Head of caudate nucleus (tissue), 42 donors: Measurements from ENCODE around the gene CACNA1A.
"Not testable (repeated sequence)": the region's sequence is repeated elsewhere in the genome, so short reads cannot be mapped to it uniquely, and the experiment has no call there.

Source experiments
- DNase-seq, 42 donors: peaks; one replicate each; pipeline versions ENCODE4 v3.0.0 to v3.0.0-alpha.2; 2020 to 2021; ENCODE audit warnings: mixed read lengths in 7 of 42
- intact Hi-C: fragments of 100-400 bp; cut with DNase I; formaldehyde crosslinking; loops from one replicate; pipeline ENCODE4 v1.15.0; 2022

Gene CACNA1A

DNA sequence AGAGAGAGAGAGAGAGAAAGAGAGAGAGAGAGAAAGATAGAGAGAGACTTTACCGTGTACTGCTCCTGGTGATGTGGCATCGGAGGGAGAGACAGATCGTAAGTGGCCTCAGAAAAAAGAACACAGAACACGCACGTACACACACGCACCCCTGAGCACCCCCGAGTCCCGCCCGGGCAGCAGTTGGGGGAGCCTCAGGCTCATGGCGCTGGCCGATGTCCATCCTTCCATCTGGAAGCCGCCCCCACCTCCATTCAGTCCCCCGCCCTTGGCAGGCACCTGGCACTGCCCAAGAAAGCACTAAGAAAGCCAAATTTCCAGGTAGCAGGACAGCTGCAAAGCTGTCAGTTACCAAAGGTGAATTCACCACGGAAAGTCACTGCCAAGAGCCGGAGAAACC, 239.1 kb downstream of the CACNA1A start:
- DNase-seq: no peak
- intact Hi-C loops: no loop called here

DNA sequence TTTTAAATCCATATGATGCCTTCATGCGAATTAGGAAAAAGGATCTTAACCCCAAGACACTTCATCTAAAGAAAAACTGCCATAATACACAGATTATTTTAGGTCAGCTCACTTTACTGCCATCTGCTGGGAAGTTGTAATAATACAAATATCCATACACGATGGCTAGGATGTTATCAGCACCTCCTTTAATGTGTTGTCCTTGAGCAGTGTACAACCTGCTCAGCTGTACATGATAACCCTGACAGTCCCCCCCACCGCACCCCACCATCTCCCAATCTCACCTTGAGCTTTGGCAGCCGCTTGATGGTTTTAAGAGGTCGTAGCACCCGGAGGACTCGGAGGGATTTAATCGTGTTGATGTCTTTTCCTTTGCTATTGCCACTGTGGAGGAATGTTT, 243.8 kb downstream of the CACNA1A start:
- intact Hi-C loops: loop anchor here (5.0 kb wide), 1 partner anchor 285 kb away; no protein-coding TSS in a partner anchor
- DNase-seq: no peak

DNA sequence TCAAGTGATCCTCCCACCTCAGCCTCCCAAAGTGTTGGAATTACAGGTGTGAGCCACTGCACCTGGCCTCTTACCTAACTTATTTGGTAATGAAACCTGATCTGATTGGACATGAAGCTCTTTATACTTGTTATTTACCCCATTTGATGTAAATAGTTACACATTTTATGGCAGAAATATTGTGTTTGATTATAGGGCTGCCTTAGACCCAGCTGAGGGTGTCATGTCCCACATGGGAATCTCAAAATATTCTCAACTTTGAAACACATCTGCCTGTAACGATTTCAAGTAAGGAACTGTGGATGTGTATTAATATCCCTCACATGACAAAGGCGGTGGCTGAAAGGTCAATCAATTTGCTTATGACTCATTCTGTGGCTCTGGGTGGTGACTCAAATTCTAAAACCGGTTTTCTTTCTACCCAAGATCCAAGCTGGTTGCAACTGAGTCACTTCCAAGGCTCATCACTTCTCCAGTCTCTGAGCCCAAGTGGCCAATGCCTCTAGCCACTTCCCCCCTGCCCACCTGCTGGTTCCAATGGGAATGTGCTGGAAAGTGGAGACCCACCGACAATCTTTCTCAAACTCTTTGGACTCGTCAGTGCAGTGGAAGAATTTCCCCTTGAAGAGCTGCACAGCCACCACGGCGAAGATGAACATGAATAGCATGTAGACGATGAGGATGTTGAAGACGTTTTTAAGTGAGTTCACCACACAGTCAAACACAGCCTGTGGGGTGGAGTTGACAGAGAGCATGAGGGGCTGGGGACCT, 245.2 kb downstream of the CACNA1A start:
- intact Hi-C loops: loop anchor here (5.0 kb wide), 1 partner anchor 284 kb away; no protein-coding TSS in a partner anchor
- DNase-seq: peak in 2 of 42 donors; percentile 17 to 43

DNA sequence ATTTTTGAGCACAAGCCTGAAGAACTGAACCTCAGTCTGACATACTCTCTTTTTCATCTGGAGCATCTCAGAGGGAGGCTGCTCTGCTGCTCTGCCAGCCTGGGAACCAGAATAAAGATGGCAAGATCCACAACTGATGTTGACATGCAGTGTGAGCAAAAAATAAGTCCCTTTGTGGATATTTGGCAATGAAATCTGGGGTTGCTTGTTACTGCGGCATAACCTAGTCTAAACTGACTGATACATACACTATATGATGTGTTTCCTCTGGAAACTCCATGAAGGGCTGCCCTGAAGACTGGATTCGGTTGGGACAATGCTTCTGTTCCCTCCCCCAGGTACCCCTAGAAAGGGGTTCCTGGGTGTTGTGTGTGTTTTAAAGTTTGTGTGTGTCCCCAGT, 249.4 kb downstream of the CACNA1A start:
- intact Hi-C loops: no loop called here
- no peak for DNase-seq

DNA sequence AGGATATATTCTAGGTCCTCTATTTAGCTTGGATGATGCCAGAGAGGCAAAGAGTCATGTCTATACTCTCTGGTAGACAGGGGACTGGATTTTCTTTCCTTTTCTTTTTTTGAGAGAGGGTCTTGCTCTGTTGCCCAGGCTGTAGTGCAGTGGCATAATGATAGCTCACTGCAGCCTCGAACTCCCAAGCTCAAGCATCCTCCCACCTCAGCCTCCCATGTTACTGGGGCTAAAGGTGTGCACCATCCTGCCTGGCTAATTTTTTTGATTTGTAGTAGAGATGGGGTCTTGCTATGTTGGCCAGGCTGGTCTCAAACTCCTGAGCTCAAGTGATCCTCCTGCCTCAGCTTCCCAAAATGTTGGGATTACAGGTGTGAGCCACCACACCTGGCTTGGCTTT, 249.9 kb downstream of the CACNA1A start:
- DNase-seq, intact Hi-C loops: not testable (repeated sequence)

DNA sequence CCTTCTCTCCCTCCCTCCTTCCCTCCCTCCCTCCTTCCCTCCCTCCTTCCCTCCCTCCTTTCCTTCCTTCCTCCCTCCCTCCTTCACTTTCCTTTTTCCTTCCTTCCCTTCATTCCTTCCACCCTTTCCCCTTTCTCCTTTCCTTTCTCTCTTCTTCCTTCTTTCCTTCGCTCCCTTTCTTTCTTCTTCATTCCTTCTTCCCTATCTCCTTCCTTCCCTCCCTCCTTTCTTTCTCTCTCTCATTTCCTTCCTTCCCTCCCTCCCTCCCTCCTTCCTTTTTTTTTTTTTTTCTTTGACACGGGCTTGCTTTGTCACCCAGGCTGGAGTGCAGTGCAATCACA, 250.6 kb downstream of the CACNA1A start:
- DNase-seq: no peak
- intact Hi-C loops: no loop called here

DNA sequence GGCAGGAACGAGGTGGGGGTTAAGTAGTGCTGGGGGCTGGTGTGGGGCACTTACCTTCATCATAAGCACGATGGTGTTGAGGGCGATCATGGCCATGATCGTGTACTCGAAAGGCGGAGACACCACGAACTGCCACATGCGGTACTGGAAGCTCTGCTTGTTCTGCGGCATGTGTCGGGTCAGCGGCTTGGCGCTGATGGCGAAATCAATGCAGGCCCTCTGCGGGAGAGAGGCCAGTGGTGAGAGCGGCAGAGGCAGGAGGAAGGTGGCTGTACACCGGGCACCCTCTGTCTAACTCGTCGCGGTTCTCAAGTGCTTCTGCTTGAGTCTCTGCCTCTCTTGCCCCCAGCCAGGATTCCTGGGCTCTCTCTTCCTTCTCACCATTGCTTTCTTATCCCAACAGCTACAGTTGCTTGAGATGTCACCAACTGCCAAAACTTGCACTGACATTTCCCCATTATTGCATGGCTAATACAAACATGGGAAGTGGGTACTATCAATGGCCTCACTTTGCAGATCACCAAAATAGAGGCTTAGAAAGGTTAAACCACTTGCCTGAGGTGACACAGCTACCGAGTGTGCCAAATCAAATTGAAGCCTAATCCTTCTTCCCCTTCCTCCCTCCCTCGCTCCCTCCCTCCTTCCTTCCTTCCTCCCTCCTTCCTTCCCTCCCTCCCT, 251.1 kb downstream of the CACNA1A start:
- no peak for DNase-seq
- intact Hi-C loops: no loop called here

DNA sequence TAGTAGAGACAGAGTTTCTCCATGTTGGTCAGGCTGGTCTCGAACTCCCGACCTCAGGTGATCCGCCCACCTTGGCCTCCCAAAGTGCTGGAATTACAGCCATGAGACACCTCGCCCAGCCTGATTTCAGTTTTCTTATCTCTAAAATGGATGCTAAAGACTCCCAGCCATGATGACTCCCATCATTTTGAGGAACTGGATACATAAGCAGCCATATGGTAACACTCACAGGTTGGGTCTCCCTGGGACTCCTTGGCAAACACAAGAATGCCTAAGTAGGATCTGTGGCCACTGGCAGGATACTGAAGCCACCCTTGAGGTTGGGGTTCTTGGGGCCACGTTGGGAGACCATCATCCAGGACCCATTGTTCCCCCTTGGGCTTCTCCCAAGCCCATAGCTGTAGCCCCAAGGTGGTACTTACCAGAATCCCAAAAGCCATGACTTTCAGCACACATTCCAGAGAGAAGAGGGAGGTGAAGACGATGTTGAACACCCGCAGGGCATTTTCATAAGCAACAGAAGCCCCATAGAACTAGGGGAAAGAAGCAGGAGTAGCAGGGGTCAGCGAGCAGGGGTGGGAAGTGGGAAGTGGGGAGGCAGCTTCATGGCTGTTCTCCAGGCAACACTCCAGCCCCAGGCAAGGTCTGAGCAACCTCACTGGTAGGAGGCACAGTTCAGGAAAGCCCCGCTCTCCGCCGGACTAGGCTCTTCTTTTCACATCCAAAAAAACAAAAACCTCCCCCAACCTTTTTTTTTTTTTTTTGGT, 253.5 kb downstream of the CACNA1A start:
- intact Hi-C loops: no loop called here

DNA sequence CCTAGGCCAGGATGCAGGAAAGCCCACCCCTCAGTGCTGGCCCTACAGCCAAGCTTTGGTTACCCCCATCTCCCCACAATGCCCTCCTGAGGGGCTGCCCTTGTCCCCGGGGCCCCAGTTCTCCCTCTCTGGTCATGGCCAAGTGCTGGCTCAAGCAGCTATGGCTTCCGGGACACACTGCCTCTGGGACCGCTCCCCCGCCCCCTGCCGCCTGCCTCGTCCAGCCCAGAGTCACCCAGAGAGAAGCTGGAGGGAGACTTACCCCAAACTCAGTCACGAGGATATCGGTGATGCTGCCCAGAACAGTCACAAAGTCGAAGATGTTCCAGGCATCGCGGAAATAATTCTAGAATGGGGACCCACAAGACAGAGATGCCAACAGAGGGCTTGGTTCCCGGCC, 261.4 kb downstream of the CACNA1A start:
- intact Hi-C loops: no loop called here
- no peak for DNase-seq

More for the DNA sequence above, 253.5 kb downstream of the CACNA1A start:
- no peak for DNase-seq

DNA sequence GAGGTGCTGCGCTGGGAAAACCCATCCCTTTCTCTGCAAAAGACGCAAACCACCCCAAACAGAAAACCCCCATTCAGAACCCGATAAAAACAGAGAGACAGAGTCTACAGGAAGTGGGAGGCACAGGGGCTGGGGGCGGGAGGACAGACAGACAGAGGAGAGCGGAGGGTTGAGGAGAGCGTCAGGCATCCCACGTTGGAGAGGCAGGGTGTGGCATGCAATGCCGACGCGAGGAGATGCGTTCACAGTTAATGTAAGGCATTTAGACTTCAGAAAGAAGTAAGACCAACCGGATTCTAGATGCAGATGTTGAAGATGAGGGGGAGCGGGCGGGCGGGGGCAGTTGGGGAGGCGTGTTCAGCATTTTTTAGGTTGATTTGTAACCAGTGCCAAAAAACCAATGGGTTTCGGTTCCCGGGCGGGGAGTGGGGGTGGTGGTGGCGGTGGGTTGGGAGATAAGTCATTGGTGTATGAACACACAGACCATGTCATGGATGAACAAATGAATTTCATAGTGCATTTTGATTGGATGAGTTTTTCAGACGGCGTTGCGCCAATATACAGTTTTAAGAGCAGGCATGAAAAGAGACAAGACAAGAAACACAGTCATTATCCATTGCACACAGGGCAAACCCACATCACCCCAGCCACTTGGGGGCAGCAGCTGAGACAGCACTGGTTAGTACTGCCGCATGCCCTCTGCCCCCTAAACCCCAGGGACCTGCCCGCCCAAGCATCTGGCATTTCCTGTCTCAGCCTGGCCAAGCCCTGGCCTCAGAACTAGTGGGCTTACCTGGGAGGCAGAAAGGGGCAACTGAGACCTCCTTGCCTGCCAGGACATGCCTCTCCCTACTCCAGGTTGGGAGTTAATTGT, 264.8 kb downstream of the CACNA1A start:
- intact Hi-C loops: no loop called here
- DNase-seq: peak; percentile 6 to 84 (median 62)

DNA sequence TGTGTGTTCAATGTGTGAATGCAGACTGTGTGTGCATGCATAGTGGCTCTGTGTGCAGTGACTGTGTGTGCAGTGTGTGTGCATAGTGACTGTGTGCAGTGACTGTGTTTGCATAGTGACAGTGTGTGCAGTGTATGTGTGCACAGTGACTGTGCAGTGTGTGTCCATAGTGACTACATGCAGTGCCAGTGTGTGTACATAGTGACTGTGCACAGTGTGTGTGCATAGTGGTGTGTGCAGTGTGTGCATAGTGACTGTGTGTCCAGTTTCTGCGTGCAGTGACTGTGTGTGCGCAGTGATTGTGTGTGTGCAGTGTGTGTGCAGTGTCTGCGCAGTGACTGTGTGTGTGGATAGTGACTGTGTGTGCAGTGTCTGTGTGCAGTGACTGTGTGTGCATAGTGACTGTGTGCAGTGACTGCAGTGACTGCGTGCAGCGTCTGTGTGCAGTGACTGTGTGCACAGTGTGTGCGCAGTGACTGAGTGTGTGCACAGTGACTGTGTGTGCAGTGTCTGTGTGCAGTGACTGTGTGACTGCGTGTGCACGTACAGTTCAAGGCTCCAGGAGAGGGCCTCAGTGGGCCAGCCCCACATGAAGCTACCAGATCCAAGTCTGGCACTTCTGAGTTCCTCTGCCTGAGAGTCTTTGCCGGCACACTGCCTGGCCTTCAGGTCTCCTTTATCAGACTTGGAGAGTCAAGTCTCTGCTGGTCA, 265.8 kb downstream of the CACNA1A start:
- intact Hi-C loops: no loop called here

DNA sequence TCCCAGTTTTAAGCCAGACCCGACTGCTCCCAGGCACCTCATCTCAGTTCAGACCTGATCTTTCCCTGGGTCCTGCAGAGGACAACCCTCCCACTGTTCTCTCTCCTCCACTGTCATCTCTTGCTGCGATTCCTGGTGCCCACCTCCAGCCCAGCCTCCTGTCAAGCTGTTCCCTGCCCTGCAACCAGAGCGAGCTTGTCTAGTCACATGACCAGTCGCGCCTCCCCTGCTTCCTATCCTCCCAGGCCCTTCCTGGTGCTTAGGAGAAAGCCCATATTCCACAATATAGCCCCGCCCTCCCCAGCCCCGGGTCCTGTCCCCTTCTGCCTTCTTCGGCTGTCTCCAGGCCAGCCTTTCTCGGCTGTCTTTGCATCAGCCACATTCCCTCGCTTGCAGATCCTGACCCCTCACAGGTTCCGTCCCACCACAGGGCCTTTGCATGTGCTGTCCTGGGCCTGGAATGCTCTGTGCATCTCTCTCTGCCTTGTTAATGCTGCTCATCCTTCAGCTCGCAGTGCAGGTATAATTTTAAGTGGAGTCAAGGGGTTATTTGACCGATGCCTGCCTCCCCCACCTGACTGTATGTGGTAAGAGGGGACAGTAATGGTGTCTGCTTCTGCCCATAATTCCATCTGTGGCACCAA, 267.3 kb downstream of the CACNA1A start:
- no peak for DNase-seq
- intact Hi-C loops: no loop called here

More for the DNA sequence above, 265.8 kb downstream of the CACNA1A start:
- peak in 4 of 42 donors; percentile 9 to 38 (median 22) for DNase-seq

DNA sequence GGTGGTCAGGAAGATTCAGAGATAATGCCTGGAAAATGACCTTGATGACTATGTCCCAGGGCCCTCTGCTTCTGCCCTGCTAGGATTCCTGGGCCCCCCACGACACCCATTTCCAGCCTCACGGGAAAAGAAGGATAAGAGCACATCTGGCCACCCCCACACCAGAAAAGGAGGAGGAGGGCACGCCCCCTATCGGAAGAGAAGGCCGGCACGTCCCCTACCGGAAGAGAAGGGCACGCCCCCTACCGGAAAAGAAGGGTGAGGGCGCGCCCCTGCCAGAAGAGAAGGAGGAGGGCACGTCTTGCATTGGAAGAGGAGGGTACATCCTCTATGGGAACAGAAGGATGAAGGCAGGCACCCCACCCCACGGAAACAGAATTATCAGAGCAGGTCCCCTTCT, 271.8 kb downstream of the CACNA1A start:
- intact Hi-C loops: no loop called here
- DNase-seq: peak in 16 of 42 donors; percentile 6 to 54 (median 21)

DNA sequence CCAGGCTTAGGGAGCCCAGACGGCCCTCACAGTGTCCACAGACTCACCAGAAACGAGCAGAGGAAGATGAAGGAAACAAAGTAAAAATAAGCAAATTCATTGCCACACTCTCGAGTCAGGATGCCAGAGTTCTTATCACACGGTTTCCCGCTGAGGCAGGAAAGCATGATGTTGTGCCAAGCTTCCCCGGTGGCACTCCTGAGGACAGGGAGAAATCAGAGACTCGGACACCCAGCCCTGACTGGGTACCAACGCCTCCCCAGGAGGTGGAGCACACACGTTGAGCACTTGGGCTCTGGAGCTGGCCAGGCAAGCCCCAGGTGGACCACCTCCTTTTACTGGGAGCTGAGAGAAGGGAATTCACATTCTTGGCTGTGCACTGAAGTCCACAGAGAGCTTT, 274.6 kb downstream of the CACNA1A start:
- no peak for DNase-seq
- intact Hi-C loops: no loop called here

DNA sequence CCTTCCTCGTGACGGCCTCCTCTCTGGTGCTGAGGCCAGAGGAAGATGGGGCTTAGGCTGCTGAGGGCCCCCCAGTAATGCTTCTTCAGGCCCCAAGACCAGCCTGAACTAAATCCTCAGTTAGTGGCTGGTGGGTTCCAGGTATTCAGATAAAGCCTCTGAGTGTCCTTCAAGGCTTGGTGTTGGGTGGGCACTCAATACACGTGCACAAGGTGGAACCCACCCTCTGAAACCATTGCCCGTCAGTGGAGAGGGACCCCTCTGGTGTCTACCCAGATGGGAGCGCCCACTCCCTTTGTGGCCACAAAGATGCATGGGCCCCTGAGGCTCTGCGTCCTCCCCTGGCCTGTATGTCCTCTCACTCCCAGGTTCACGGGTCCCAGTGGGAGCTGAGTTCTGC, 277.0 kb downstream of the CACNA1A start:
- no peak for DNase-seq
- intact Hi-C loops: no loop called here

DNA sequence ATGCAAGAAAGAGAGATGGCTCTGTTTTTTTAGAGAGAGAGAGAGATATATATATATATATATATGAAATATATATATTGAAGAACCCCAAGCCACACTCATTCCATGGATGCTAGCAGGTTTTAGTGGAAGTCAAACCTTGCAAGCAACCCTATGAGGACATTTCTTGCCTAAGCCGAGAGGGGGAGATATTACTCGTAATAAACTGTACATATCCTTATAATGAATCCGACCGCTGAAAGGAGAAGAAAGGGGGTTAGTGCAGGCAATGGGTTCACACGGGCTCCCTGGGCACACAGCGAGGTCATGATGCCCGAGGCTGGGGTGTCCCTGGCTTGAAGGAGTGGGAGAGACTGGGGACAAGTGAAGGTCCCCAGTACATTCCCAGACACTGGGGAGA, 277.7 kb downstream of the CACNA1A start:
- no peak for DNase-seq
- intact Hi-C loops: no loop called here

DNA sequence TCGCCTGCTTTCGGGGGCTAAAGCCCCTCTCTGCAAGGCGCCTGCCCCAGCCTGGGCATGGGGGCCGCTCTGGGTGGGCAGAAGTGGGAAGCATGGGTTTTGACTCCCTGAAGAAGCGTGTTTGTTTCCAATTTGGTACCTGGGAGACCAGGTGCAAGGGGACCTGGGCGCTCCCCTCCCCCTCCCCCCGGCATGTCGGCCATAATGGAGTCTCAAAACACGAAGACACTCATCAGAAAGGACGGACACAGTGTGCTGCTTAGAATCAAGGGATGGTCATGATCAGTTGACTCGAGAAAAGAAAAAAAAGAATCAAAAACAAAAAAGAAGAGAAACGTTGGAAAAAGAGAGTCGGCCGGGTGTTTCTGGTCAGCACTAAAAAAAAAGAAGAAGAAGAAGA, 279.3 kb downstream of the CACNA1A start:
- intact Hi-C loops: no loop called here
- no peak for DNase-seq
